Endothelial cell of umbilical vein (primary cell): ENCODE results near the gene HBEGF. TPM values are rescaled to one million over a fixed set of nuclear protein-coding genes. Genes with fewer than 3 reads are reported as not detected.

Source experiments
- BruUV-seq: library from RNA; stranded (reverse); fragments of 400-500 nt; replicated peaks from 2 replicates; lab custom pipeline; 2021; lab: Mats Ljungman, UMichigan
- CTCF ChIA-PET: fragments of 300-600, 350-600 bp; sonication (Branson Sonifier 250); formaldehyde crosslinking; loops from one replicate; lab custom pipeline; 2021; ENCODE audit warnings: antibody characterized with exemption, inconsistent platforms; lab: Charles Lee
- POLR2A ChIA-PET: fragments of 300-600, 350-600 bp; sonication (Branson Sonifier 250); formaldehyde crosslinking; loops from one replicate; lab custom pipeline; 2021; ENCODE audit warnings: antibody characterized with exemption, inconsistent platforms; lab: Charles Lee
- DNase-seq: peaks from one replicate; pipeline ENCODE4 v3.0.0-alpha.2; 2011; ENCODE audit warnings: low read depth, low spot score
- FAIRE-seq: peaks from 2 replicates; lab custom pipeline; 2011; peaks lifted over from hg19 to GRCh38; lab: Jason Lieb, UNC
- H2AFZ ChIP-seq: 2 replicates; pipeline ENCODE4 v1.6.0; 2012; ENCODE audit warnings: low read depth, low read length, control low read depth, inconsistent platforms
- H3K27ac ChIP-seq: 2 replicates; pipeline ENCODE4 v1.5.1; 2011; ENCODE audit warnings: low read depth, mild to moderate bottlenecking, control low read depth, low read length, moderate library complexity; ENCODE audit not compliant: insufficient read depth
- H3K27me3 ChIP-seq, 2 experiments: 2 replicates each; pipeline versions ENCODE4 v1.6.0 to v1.6.1; 2011; ENCODE audit warnings: low read length in 2 of 2, mixed read lengths in 1 of 2; ENCODE audit not compliant: control insufficient read depth in 2 of 2, insufficient read depth in 2 of 2
- H3K36me3 ChIP-seq, 2 experiments: 2 replicates in 1 of 2; 3 replicates in 1 of 2; pipeline ENCODE4 v1.5.1; 2011; ENCODE audit warnings: low read length in 2 of 2, mild to moderate bottlenecking in 1 of 2, moderate library complexity in 1 of 2; ENCODE audit not compliant: control insufficient read depth in 2 of 2, insufficient read depth in 2 of 2; ENCODE audit errors: extremely low read depth in 1 of 2
- H3K4me1 ChIP-seq: 3 replicates; pipeline ENCODE4 v1.5.1; 2011; ENCODE audit warnings: mild to moderate bottlenecking, low read length; ENCODE audit not compliant: control insufficient read depth, insufficient read depth; ENCODE audit errors: extremely low read depth
- H3K4me2 ChIP-seq: 2 replicates; pipeline ENCODE4 v1.6.1; 2011; ENCODE audit warnings: low read length, control low read depth, mixed read lengths; ENCODE audit not compliant: insufficient read depth
- H3K4me3 ChIP-seq, 3 experiments: fragments of 200-600 bp in 1 of 3; sonication (generic), shearing (Covaris generic) in 1 of 3; replicated peaks in 1 of 3; 2 replicates each; pipeline ENCODE4 v1.5.1; 2011 to 2016; ENCODE audit warnings: control low read depth in 3 of 3, low read length in 3 of 3, mild to moderate bottlenecking in 2 of 3, inconsistent platforms in 1 of 3, low read depth in 1 of 3, moderate library complexity in 1 of 3; ENCODE audit not compliant: insufficient read depth in 1 of 3
- H3K79me2 ChIP-seq: 2 replicates; pipeline ENCODE4 v1.6.0; 2012; ENCODE audit warnings: low read length, inconsistent platforms; ENCODE audit not compliant: control insufficient read depth, insufficient read depth
- H3K9ac ChIP-seq: replicated peaks from 2 replicates; pipeline ENCODE3; 2011; ENCODE audit warnings: low read length, control low read depth; ENCODE audit not compliant: insufficient read depth; ENCODE audit errors: extremely low read depth
- H3K9me1 ChIP-seq: replicated peaks from 3 replicates; pipeline ENCODE4 v1.6.0; 2011; ENCODE audit warnings: mild to moderate bottlenecking, low read length; ENCODE audit not compliant: control insufficient read depth, insufficient read depth; ENCODE audit errors: extremely low read depth
- H3K9me3 ChIP-seq: replicated peaks from 2 replicates; pipeline ENCODE4 v1.5.1; 2012; ENCODE audit warnings: low read length, inconsistent platforms; ENCODE audit not compliant: control insufficient read depth, insufficient read depth
- H4K20me1 ChIP-seq: replicated peaks from 2 replicates; pipeline ENCODE3; 2011; ENCODE audit warnings: mild to moderate bottlenecking, low read length; ENCODE audit not compliant: control insufficient read depth, insufficient read depth; ENCODE audit errors: extremely low read depth
- EZH2 ChIP-seq: IDR thresholded peaks from 2 replicates; pipeline ENCODE4 v1.6.1; 2012; ENCODE audit warnings: borderline replicate concordance, low read depth, mild to moderate bottlenecking, moderate library complexity, low read length, inconsistent platforms; ENCODE audit not compliant: severe bottlenecking
- GATA2 ChIP-seq: IDR thresholded peaks from 2 replicates; pipeline ENCODE4 v1.7.0; 2011; ENCODE audit warnings: low read depth, mild to moderate bottlenecking, moderate library complexity, mixed read lengths, low read length; ENCODE audit not compliant: insufficient read length, insufficient read depth
- JUN ChIP-seq: IDR thresholded peaks from 2 replicates; pipeline ENCODE4 v1.6.1; 2011; ENCODE audit warnings: borderline replicate concordance, low read depth; ENCODE audit not compliant: insufficient read length, insufficient read depth
- MYC ChIP-seq: IDR thresholded peaks from one replicate; pipeline ENCODE4 v1.6.1; 2011; ENCODE audit warnings: mild to moderate bottlenecking, low read depth, low read length
- POLR2A ChIP-seq: IDR thresholded peaks from 2 replicates; pipeline ENCODE4 v1.6.1; 2012; ENCODE audit warnings: low read depth, mild to moderate bottlenecking, control low read depth, low read length
- POLR2AphosphoS5 ChIP-seq: IDR thresholded peaks from 2 replicates; pipeline ENCODE4 v1.6.1; 2012; ENCODE audit warnings: low read depth, mild to moderate bottlenecking, control low read depth, low read length, moderate library complexity; ENCODE audit not compliant: insufficient read depth
- dilution Hi-C: fragments of 300-500 bp; cut with MboI; formaldehyde crosslinking; loops from one replicate; pipeline ENCODE4 v1.15.0; 2019; ENCODE audit warnings: low sequenced_read_pairs; ENCODE audit not compliant: extremely low pct_ligation_motif_present
- intact Hi-C: fragments of 100-400 bp; cut with micrococcal nuclease; formaldehyde crosslinking; loops from one replicate; pipeline ENCODE4 v1.10.0; 2022
- polyA plus RNA-seq, 4 experiments: library from polyadenylated mRNA; depleted of rRNA in 3 of 4; stranded (reverse) in 3 of 4; unstranded in 1 of 4; fragments of >200 nt; gene quantifications; 2 replicates each; pipeline versions ENCODE4 v1.2.1 to v1.2.3, GENCODE V29; 2011 to 2012; ENCODE audit warnings: missing spikeins in 1 of 4
- total RNA-seq: library from RNA; stranded (reverse); gene quantifications from 2 replicates; pipeline ENCODE4 v1.2.3, GENCODE V29; 2021
- TF ChIP-seq, protein P1 (sequence below), 2 donors: IDR thresholded peaks; 1 replicate in 1 of 2; 2 replicates in 1 of 2; pipeline ENCODE4 v1.5.1; 2011; ENCODE audit warnings: low read length in 2 of 2, mild to moderate bottlenecking in 2 of 2, moderate library complexity in 2 of 2, control low read depth in 1 of 2, inconsistent platforms in 1 of 2, low read depth in 1 of 2; ENCODE audit not compliant: insufficient read depth in 1 of 2; ENCODE audit errors: extremely low read depth in 1 of 2

The HBEGF gene
- total and polyA plus RNA-seq, 2 donors (not counting 3 experiments of a cell fraction or from before 2014, with no cell fraction given) = 33.2 to 79.8 TPM

DNA sequence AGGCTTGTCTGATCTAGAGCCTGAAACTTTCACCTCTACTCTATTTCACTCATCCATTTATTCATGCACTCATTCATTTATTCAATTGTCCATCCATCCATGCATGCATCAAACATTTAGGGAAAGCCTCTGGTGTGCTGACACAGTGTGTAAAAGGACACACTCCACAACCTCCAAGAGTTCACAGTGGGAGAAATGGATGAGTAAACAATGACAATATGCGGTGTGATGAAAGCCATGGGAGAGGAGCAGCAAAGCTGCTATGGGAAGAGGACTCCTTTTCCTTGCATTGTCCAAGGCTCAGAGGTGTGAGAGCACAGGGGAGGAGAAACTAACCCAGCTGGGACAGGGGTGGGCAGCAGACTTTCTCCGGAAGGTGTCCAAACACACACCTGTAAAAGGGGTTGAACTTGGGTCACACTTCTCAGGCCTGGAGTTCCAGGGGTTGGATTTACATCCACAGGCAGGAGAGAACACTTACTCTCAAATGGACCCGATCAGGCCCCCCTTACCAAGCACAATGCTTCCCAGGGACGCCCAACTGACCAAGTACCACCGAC, 22.3 kb downstream of the HBEGF start:
- Histone ChIP-seq H3K36me3 (no peaks in the 10 kb centered on the region), H3K9ac (peak overlapping the region; percentile 95), H3K9me1 (no peaks in the 10 kb centered on the region), H3K27me3 (no peaks in the 10 kb centered on the region), H3K79me2 (no peaks in the 10 kb centered on the region), H3K27ac (peak overlapping the region; percentile 99), H2AFZ (peak overlapping the region; percentile 3), H3K9me3 (no peaks in the 10 kb centered on the region), H3K4me1 (peaks cover 62% of the 10 kb centered on the region), H3K4me2 (peak overlapping the region; percentile 29), H3K4me3 (no peak overlapping the region), H4K20me1 (no peaks in the 10 kb centered on the region)
- DNase-seq (no peak), FAIRE-seq (no peak)
- ChIA-PET CTCF (interaction anchor here (1.6 to 4.6 kb wide), 5 partner anchors 13 to 79 kb away, joined by 3 to 40 read pairs (median 22); partner anchors contain the start of gene HBEGF), POLR2A (interaction anchor here (0.7 to 1.7 kb wide), 2 partner anchors 22 to 80 kb away, joined by 3 to 14 read pairs; partner anchors contain the start of gene HBEGF)
- BruUV-seq = no TSS peak
- no peak for TF ChIP-seq POLR2AphosphoS5
- no peak for TF ChIP-seq JUN
- TF ChIP-seq GATA2 = no peak
- TF ChIP-seq MYC = no peak
- TF ChIP-seq EZH2 = no peak
- TF ChIP-seq POLR2A = no peak
- TF ChIP-seq, protein P1, sequence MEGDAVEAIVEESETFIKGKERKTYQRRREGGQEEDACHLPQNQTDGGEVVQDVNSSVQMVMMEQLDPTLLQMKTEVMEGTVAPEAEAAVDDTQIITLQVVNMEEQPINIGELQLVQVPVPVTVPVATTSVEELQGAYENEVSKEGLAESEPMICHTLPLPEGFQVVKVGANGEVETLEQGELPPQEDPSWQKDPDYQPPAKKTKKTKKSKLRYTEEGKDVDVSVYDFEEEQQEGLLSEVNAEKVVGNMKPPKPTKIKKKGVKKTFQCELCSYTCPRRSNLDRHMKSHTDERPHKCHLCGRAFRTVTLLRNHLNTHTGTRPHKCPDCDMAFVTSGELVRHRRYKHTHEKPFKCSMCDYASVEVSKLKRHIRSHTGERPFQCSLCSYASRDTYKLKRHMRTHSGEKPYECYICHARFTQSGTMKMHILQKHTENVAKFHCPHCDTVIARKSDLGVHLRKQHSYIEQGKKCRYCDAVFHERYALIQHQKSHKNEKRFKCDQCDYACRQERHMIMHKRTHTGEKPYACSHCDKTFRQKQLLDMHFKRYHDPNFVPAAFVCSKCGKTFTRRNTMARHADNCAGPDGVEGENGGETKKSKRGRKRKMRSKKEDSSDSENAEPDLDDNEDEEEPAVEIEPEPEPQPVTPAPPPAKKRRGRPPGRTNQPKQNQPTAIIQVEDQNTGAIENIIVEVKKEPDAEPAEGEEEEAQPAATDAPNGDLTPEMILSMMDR (IDR thresholded peaks at IDR 0.05; ENCODE audit: extremely low read depth in 1 of 2, insufficient read depth in 1 of 2, low read depth in 1 of 2, low read length in 2 of 2) = no peak
- dilution Hi-C loops (no loop called here), intact Hi-C loops (no loop called here)
